Measurements from ENCODE around the gene ARHGEF28.

The ARHGEF28 gene

DNA sequence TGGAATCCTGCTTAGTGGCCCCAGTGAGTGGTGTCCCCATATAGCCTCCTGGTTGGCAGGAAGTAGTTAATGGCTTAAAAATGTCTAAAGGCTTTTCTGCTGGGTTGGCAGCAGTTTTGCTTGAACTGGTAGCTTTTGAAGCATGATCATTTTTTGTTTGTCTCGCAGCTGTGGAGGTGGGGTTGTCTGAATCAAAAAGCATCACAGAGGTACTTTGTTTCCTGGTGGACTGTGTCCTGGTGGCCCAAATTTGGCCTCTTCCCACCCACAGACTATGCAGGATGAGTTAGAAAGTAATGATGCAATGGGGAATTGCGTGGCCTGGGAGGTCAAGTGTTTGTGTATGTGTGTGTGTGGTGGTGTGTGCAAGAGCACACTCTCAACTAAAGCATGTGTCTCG, 322.7 kb downstream of the ARHGEF28 start:
- Histone ChIP-seq H3K4me2 (ENCODE audit: low read length) (peak overlapping the region; percentile 34), H3F3A (ENCODE audit: control insufficient read depth, insufficient read depth) (no peaks in the 10 kb centered on the region), H3K4me1 (ENCODE audit: control insufficient read depth, low read length) (peaks cover 41% of the 10 kb centered on the region), H3K36me3 (ENCODE audit: control insufficient read depth, low read length) (no peaks in the 10 kb centered on the region), H4K20me1 (ENCODE audit: control insufficient read depth, insufficient read depth, low read depth, low read length) (no peaks in the 10 kb centered on the region), H3K27ac (ENCODE audit: low read depth, low read length) (peak overlapping the region; percentile 20; the same call in 1 of the 2 replicates), H3K9me3 (ENCODE audit: control insufficient read depth, insufficient read depth, low read length) (no peaks in the 10 kb centered on the region), H3K4me3 (ENCODE audit: low read length) (peak overlapping the region; percentile 17; the same call in 1 of the 2 replicates), H3K27me3 (ENCODE audit: control insufficient read depth, low read length) (no peaks in the 10 kb centered on the region), H3K79me2 (ENCODE audit: control insufficient read depth, low read length) (no peaks in the 10 kb centered on the region), H3K9me2 (replicated peaks; ENCODE audit: control insufficient read depth, low read length) (no peaks in the 10 kb centered on the region)
- TF ChIP-seq, protein P1, sequence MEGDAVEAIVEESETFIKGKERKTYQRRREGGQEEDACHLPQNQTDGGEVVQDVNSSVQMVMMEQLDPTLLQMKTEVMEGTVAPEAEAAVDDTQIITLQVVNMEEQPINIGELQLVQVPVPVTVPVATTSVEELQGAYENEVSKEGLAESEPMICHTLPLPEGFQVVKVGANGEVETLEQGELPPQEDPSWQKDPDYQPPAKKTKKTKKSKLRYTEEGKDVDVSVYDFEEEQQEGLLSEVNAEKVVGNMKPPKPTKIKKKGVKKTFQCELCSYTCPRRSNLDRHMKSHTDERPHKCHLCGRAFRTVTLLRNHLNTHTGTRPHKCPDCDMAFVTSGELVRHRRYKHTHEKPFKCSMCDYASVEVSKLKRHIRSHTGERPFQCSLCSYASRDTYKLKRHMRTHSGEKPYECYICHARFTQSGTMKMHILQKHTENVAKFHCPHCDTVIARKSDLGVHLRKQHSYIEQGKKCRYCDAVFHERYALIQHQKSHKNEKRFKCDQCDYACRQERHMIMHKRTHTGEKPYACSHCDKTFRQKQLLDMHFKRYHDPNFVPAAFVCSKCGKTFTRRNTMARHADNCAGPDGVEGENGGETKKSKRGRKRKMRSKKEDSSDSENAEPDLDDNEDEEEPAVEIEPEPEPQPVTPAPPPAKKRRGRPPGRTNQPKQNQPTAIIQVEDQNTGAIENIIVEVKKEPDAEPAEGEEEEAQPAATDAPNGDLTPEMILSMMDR (IDR thresholded peaks at IDR 0.05; ENCODE audit: low read depth, low read length, poor library complexity, severe bottlenecking): no peak
- TF ChIP-seq EZH2phosphoT487 (IDR thresholded peaks at IDR 0.05; ENCODE audit: borderline replicate concordance, low read length): no peak

GRCh38 chr5:73950441-73950873, 324.5 kb downstream of the ARHGEF28 start:
- no peaks in the 10 kb centered on the region for H3K9me2 ChIP-seq (replicated peaks; ENCODE audit: control insufficient read depth, low read length)
- no peaks in the 10 kb centered on the region for H3F3A ChIP-seq (ENCODE audit: control insufficient read depth, insufficient read depth)
- no peaks in the 10 kb centered on the region for H3K36me3 ChIP-seq (ENCODE audit: control insufficient read depth, low read length)
- H3K4me2 ChIP-seq (ENCODE audit: low read length): no peak overlapping the region
- no peak overlapping the region for H3K4me3 ChIP-seq (ENCODE audit: low read length)
- no peak overlapping the region for H3K27ac ChIP-seq (ENCODE audit: low read depth, low read length)
- peaks cover 41% of the 10 kb centered on the region for H3K4me1 ChIP-seq (ENCODE audit: control insufficient read depth, low read length)
- H3K79me2 ChIP-seq (ENCODE audit: control insufficient read depth, low read length): no peaks in the 10 kb centered on the region
- H3K27me3 ChIP-seq (ENCODE audit: control insufficient read depth, low read length): no peaks in the 10 kb centered on the region
- no peak for TF ChIP-seq EZH2phosphoT487 (IDR thresholded peaks at IDR 0.05; ENCODE audit: borderline replicate concordance, low read length)
- TF ChIP-seq, protein P1 (IDR thresholded peaks at IDR 0.05; ENCODE audit: low read depth, low read length, poor library complexity, severe bottlenecking): no peak
- H3K9me3 ChIP-seq (ENCODE audit: control insufficient read depth, insufficient read depth, low read length): no peaks in the 10 kb centered on the region
- H4K20me1 ChIP-seq (ENCODE audit: control insufficient read depth, insufficient read depth, low read depth, low read length): no peaks in the 10 kb centered on the region

GRCh38 chr5:73950912-73951430, 325.0 kb downstream of the ARHGEF28 start:
- H3K27ac ChIP-seq (ENCODE audit: low read depth, low read length): no peak overlapping the region
- no peaks in the 10 kb centered on the region for H3K27me3 ChIP-seq (ENCODE audit: control insufficient read depth, low read length)
- no peaks in the 10 kb centered on the region for H3F3A ChIP-seq (ENCODE audit: control insufficient read depth, insufficient read depth)
- H3K36me3 ChIP-seq (ENCODE audit: control insufficient read depth, low read length): no peaks in the 10 kb centered on the region
- no peak for TF ChIP-seq EZH2phosphoT487 (IDR thresholded peaks at IDR 0.05; ENCODE audit: borderline replicate concordance, low read length)
- TF ChIP-seq, protein P1 (IDR thresholded peaks at IDR 0.05; ENCODE audit: low read depth, low read length, poor library complexity, severe bottlenecking): no peak
- peaks cover 41% of the 10 kb centered on the region for H3K4me1 ChIP-seq (ENCODE audit: control insufficient read depth, low read length)
- H3K4me2 ChIP-seq (ENCODE audit: low read length): no peak overlapping the region
- no peaks in the 10 kb centered on the region for H3K9me3 ChIP-seq (ENCODE audit: control insufficient read depth, insufficient read depth, low read length)
- no peak overlapping the region for H3K4me3 ChIP-seq (ENCODE audit: low read length)
- H3K9me2 ChIP-seq (replicated peaks; ENCODE audit: control insufficient read depth, low read length): no peaks in the 10 kb centered on the region
- H3K79me2 ChIP-seq (ENCODE audit: control insufficient read depth, low read length): no peaks in the 10 kb centered on the region
- no peaks in the 10 kb centered on the region for H4K20me1 ChIP-seq (ENCODE audit: control insufficient read depth, insufficient read depth, low read depth, low read length)

Measured in DOHH2 (cell line).